Tibial artery (tissue), 4 donors: ENCODE data around the gene HIPK2.

Experiments
- DNase-seq, 2 donors: peaks; one replicate each; pipeline ENCODE4 v3.0.0-alpha.2; 2019
- H3K27ac ChIP-seq, 2 donors: fragments of 200-600 bp; sonication (generic) in 1 of 2; 1 replicate in 1 of 2; 2 replicates in 1 of 2; pipeline ENCODE4 v1.5.1; 2018 to 2019; ENCODE audit warnings: mild to moderate bottlenecking in 1 of 2
- H3K27me3 ChIP-seq, 2 donors: fragments of 200-600 bp; sonication (generic) in 1 of 2; one replicate each; pipeline versions ENCODE4 v1.5.1 to v1.6.0; 2016 to 2019
- H3K36me3 ChIP-seq, 3 donors: fragments of 200-600 bp; sonication (generic) in 2 of 3; one replicate each; pipeline ENCODE4 v1.5.1; 2016 to 2019; ENCODE audit warnings: mild to moderate bottlenecking in 2 of 3
- H3K4me1 ChIP-seq, 4 donors: fragments of 200-600 bp; sonication (generic) in 2 of 4; 1 replicate in 3 of 4; 2 replicates in 1 of 4; pipeline ENCODE4 v1.5.1; 2016 to 2019
- H3K4me3 ChIP-seq, 2 donors: fragments of 200-600 bp; sonication (generic) in 1 of 2; 1 replicate in 1 of 2; 2 replicates in 1 of 2; pipeline ENCODE4 v1.5.1; 2018 to 2019; ENCODE audit warnings: mild to moderate bottlenecking in 2 of 2
- H3K9me3 ChIP-seq, 3 donors: fragments of 200-600 bp; sonication (generic) in 1 of 3; one replicate each; pipeline ENCODE4 v1.5.1; 2016 to 2019
- intact Hi-C: fragments of 100-400 bp; cut with DNase I; formaldehyde crosslinking; loops from one replicate; pipeline ENCODE4 v1.15.0; 2023; ENCODE audit warnings: low total_unique reads
- TF ChIP-seq, protein P1 (sequence below), 2 experiments: fragments of 200-600 bp in 1 of 2; fragments of 450-650 bp in 1 of 2; IDR thresholded peaks; one replicate each; pipeline ENCODE4 v1.5.1; 2017 to 2019; ENCODE audit warnings: antibody characterized with exemption in 2 of 2, mild to moderate bottlenecking in 1 of 2, moderate library complexity in 1 of 2

Gene HIPK2

DNA sequence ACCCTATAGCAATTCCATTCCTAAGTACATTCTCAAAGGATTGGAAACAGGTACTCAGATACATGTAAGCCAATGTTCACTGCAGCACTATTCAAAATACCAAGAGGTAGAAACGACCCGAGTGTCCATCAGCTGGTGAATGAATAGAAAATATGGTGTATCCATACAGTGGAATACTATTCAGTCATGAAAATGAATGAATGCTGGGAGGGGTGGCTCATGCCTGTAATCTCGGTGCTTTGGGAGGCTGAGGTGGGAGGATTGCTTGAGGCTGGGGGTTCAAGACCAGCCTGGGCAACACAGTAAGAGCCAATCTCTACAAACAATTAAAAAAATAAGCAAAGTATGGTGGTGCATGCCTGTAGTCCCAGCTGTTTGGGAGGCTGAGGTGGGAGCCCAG, 191.5 kb downstream of the HIPK2 start:
- TF ChIP-seq, protein P1, sequence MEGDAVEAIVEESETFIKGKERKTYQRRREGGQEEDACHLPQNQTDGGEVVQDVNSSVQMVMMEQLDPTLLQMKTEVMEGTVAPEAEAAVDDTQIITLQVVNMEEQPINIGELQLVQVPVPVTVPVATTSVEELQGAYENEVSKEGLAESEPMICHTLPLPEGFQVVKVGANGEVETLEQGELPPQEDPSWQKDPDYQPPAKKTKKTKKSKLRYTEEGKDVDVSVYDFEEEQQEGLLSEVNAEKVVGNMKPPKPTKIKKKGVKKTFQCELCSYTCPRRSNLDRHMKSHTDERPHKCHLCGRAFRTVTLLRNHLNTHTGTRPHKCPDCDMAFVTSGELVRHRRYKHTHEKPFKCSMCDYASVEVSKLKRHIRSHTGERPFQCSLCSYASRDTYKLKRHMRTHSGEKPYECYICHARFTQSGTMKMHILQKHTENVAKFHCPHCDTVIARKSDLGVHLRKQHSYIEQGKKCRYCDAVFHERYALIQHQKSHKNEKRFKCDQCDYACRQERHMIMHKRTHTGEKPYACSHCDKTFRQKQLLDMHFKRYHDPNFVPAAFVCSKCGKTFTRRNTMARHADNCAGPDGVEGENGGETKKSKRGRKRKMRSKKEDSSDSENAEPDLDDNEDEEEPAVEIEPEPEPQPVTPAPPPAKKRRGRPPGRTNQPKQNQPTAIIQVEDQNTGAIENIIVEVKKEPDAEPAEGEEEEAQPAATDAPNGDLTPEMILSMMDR (IDR thresholded peaks at IDR 0.05) = no peak
- DNase-seq = no peak
- H3K9me3 ChIP-seq = no peaks in the 10 kb centered on the region
- H3K27me3 ChIP-seq = no peaks in the 10 kb centered on the region
- intact Hi-C loops = no loop called here
- peaks cover 64 to 94% (median 87%) of the 10 kb centered on the region in 3 donors for H3K36me3 ChIP-seq
- no peaks in the 10 kb centered on the region for H3K4me1 ChIP-seq
- H3K4me3 ChIP-seq = no peak overlapping the region
- no peak overlapping the region for H3K27ac ChIP-seq

DNA sequence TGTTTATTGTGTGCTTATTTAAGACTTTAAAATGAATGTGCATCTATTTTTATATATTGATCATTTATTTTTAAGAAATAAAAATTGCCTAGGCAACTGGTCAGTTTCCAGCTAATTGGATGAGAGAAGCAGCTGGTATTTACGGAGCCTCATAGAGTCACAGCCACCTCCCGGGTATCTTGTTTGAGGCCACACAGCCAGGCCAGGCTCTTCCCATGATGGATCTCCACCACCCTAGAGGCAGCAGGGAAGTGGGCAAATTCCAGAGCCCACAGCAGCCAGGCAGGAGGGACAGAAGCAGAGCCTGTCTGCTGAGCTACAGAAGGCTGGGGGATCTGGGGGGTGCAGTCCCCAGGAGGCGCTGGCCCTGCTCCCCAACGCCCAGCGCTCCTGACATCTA, 192.8 kb downstream of the HIPK2 start:
- Histone ChIP-seq H3K9me3 (no peaks in the 10 kb centered on the region), H3K36me3 (peaks cover 76 to 94% (median 92%) of the 10 kb centered on the region in 3 donors), H3K27ac (no peak overlapping the region), H3K4me1 (no peaks in the 10 kb centered on the region), H3K27me3 (no peaks in the 10 kb centered on the region), H3K4me3 (no peak overlapping the region)
- TF ChIP-seq, protein P1 (IDR thresholded peaks at IDR 0.05) = no peak
- no peak for DNase-seq
- intact Hi-C loops = no loop called here

DNA sequence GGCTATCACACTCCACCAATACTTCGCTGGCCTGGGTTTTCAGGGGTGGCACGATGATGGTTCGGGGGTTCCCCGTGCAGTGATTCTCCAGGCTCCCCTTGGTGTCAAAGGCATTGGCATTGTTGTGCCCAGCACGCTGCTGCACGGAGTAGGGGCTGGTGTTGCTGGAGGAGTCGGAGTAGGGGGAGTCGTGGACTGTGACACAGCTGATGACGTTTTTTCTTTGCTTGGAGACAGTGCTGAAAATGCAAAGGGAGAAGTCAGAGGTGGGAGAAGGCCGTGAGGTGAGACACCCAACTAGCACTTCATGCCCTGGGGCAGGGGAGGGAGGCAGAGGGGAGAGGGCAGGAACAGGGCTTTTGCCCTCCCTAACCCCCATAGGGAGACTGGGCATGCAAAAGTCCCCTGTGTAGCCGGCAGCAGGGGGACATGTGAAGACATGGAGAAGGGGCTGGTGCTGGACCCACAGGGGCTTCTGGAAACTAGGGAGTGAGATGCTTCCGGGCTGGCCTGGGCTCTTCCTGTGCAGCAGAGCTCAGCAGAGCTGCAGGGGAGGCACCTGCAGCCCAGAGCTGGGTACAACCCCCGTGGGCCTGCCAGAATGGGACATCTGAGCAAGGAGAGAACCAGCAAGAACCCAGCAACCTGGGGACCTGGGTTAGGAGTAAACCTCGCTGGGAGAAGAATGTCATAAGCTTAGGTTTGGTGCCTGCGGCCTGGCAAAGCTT, 193.8 kb downstream of the HIPK2 start:
- peaks cover 85 to 95% (median 87%) of the 10 kb centered on the region in 3 donors for H3K36me3 ChIP-seq
- no peaks in the 10 kb centered on the region for H3K9me3 ChIP-seq
- no peak for DNase-seq
- H3K27me3 ChIP-seq = no peaks in the 10 kb centered on the region
- H3K4me1 ChIP-seq = no peaks in the 10 kb centered on the region
- TF ChIP-seq, protein P1 (IDR thresholded peaks at IDR 0.05) = no peak
- no peak overlapping the region for H3K4me3 ChIP-seq
- H3K27ac ChIP-seq = no peak overlapping the region
- intact Hi-C loops = no loop called here

DNA sequence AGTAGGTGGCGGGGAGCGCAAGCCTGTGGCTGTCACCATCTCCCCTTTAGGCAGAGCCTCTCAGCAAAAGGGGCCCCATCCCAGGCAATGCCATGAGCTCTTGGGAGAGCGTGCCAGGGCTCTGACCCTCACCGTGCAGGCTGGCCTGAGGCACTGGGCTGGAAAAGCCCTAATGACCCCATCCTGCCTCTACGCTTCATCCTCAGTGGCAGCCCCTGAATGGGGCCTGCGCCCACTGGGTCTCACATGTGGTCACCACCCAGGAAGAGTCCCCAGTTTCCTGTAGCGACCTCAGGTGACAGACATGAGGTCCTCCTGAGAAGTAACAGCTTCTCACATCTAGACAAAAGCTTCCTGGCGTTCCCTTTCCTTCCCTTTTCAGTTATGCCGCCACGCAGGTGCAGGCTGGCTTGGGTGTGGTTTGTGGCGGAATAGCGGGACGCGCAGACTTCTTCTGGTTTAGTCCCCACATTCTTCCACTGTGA, 195.1 kb downstream of the HIPK2 start:
- H3K4me3 ChIP-seq = no peak overlapping the region
- intact Hi-C loops = no loop called here
- no peaks in the 10 kb centered on the region for H3K4me1 ChIP-seq
- H3K36me3 ChIP-seq = peaks cover 85 to 95% (median 93%) of the 10 kb centered on the region in 3 donors
- H3K9me3 ChIP-seq = no peaks in the 10 kb centered on the region
- TF ChIP-seq, protein P1 (IDR thresholded peaks at IDR 0.05) = no peak
- DNase-seq = no peak
- no peak overlapping the region for H3K27ac ChIP-seq
- H3K27me3 ChIP-seq = no peaks in the 10 kb centered on the region

DNA sequence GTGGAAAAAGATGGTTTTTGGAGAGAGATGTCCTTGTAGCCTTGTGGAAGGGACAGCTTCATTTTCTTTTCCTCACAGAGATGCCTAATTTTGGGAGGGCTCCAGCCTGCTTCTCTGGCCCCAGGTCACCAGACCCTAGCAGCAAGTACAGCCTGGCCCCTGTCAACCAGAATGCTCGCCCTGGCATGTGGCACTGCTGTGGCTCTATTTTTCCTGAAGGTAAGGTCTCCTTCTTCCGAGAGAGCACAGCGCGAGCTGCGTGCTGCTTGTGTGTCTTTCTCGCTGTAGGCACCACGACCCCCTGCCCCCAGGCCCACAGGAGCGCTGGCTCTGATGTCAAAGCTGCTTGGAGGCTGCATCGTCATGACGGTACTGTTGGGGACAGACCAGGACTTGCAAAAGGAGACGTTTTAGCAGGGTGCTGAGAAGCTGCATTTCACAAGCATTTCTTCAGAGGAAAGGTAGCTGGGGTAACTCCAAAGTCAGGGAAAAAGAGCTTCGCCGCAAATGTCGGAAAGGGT, 195.6 kb downstream of the HIPK2 start:
- Histone ChIP-seq H3K36me3 (peaks cover 80 to 98% (median 98%) of the 10 kb centered on the region in 3 donors), H3K4me1 (no peaks in the 10 kb centered on the region), H3K4me3 (no peak overlapping the region), H3K27ac (no peak overlapping the region), H3K27me3 (no peaks in the 10 kb centered on the region), H3K9me3 (no peaks in the 10 kb centered on the region)
- TF ChIP-seq, protein P1 (IDR thresholded peaks at IDR 0.05) = no peak
- DNase-seq = no peak
- intact Hi-C loops = no loop called here
